HG03159 (cell line): ENCODE data around the gene DAPL1.

Experiments
- ATAC-seq: cut with Tn5 transposase; IDR thresholded peaks from one replicate; pipeline ENCODE4 v1.9.1; 2021; ENCODE audit warnings: mild to moderate bottlenecking, moderate library complexity; ENCODE audit not compliant: unreplicated experiment

DAPL1 gene, protein sequence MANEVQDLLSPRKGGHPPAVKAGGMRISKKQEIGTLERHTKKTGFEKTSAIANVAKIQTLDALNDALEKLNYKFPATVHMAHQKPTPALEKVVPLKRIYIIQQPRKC

GRCh38 chr2:158795195-158795924 lies at the start of gene DAPL1:
Gene DAPL1 (plus strand): TSS chr2:158795317. CDS start chr2:158795373, 56 bp downstream.
- no peak for ATAC-seq

GRCh38 chr2:158745866-158746382 lies 49.2 kb upstream of the DAPL1 start:
- no peak for ATAC-seq

- ATAC-seq, result no peak
Measured at GRCh38 chr2:158746488-158746887, 48.6 kb upstream of the DAPL1 start.

DNA sequence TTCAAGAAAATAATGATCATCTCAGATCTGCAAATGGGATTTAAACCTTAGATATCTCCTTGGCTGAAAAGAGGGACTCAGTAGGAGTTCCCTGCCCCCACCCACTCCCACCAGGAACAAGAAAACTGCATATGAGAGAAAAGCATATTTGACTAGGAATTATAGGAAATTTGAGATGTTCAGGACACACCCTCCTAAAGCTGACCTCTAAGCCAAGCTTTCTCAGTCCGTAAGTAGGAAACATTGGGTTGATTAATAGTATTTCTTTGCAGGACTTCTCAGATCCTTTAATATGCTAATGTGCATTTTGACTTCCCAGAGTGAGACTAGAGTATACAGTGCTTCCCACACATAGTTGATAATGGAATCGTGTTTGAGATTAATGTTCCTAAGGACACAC lies 47.8 kb upstream of the DAPL1 start:
- ATAC-seq, result no peak

DNA sequence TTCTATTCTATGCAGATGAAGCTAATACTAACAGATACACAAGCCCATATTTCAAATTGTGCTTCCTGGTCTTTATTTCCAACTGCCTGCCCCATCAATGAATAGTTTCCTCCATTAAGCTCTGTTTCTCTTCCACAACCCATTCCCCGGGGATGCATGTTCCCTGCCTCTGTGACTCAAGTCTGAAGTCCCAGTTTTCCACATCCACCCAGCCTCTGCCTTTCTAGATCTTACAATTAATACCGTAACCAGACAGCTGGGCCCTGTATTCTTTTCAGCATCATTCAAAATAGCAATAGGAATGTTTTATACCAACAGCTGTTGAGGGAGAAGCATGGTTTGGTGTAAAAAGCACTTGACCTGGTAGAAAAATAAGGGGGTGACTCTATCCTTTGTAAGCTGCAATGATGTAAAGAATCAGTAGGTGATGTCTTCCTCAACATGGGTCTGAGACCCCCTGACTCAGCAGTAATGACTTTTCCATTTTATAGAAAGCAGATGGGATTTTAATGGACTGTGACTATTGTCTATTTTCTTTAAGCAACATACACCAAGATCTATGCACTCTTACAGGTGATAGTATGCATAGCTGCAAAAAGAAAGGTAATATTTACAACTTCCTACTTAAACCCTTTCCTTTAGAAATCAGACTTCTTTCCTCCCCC lies 46.1 kb upstream of the DAPL1 start:
- ATAC-seq, result no peak

DNA sequence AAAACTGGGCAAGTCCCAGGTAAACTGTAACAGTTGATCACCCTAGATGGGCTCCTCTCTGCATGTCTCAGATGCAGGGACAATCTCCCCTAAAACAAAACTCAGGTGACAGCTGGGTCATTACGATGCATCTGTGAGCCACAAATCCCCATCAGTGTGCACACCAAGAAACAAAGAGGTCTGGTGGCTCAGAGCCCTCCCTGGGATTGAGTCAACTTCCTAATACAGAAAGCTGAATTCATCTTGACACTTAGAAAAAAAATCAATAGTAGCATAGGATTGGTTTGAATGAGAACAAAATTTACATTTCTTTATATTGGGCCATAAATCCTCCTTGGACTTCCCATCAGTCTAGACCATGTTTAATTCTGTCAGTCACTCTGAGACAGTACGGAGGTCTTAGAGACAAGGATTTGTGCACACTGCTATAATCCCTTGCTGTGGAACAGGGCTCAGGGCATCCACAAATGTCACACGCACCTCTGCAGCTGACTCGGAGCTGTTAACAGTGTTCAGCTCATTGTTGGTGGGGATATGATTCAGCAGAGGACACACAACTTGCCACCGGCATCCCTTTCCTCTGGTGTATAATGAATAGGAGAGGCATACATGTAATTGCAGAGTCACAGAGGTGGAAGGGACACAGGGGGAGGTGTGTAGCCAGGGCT lies 44.5 kb upstream of the DAPL1 start:
- no peak for ATAC-seq

GRCh38 chr2:158753641-158754611 lies 41.2 kb upstream of the DAPL1 start:
- peak; percentile 86 for ATAC-seq

DNA sequence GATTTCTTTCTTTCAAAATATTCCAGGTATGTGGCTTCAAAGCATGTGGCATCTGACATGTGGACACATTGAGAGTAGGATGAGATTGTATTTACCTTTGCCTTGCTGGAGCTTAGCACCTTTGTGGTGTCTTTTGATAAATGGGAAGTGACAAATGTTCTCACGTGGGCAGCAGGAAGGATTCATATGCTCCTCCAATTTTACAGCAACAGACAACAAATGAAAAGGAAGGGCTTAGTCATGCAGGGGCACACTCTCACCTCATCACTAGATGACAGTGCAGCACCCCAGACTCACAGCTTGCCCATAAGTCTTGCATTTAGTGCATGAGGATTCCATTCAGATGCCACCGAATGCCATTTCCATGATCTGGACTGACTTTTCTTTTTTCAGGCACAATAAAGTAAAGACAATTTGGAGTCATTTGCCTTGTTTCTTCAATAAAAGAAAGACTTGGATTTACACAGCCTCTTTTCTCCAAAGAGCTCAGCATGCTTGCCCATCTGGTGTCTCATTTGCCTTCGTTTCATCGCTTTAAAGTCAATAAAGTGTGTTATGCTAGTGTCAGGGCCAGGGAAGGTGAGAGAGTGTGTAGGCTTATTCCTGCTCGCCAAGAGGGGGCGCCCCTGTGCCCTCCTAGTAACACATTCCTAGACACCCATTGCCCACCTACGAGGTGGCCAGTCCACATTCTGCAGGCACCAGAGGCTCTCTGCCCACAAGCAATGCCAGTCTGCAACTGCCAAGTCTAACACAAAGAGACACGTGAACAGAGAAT lies 39.6 kb upstream of the DAPL1 start:
- ATAC-seq, result no peak

- ATAC-seq, result no peak
Measured at GRCh38 chr2:158756331-158756730, 38.8 kb upstream of the DAPL1 start.

DNA sequence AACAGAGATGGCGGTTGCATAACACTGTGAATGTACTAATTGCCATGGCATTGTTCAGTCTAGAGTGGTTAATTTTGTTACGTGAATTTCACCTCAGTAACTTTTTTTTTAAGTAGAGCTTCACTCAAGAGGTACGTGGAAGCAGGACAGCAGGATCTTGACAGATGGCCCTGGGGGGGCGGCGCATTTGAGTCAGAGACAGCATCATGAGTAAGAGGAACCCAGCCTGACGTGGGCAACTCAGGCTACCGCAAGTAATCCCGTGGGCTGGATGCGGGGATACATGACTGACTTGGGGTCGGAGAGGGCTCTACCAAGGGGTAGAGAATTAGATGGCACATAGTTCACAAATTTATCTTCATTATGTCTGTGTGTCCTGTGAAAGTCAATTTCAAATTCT lies 38.1 kb upstream of the DAPL1 start:
- ATAC-seq, result no peak

- no peak for ATAC-seq
Measured at GRCh38 chr2:158760887-158761286, 34.2 kb upstream of the DAPL1 start.

- ATAC-seq, result no peak
Measured at GRCh38 chr2:158761621-158762020, 33.5 kb upstream of the DAPL1 start.

- ATAC-seq, result no peak
Measured at GRCh38 chr2:158762336-158762735, 32.8 kb upstream of the DAPL1 start.

- ATAC-seq, result no peak
Measured at GRCh38 chr2:158766524-158766923, 28.6 kb upstream of the DAPL1 start.

DNA sequence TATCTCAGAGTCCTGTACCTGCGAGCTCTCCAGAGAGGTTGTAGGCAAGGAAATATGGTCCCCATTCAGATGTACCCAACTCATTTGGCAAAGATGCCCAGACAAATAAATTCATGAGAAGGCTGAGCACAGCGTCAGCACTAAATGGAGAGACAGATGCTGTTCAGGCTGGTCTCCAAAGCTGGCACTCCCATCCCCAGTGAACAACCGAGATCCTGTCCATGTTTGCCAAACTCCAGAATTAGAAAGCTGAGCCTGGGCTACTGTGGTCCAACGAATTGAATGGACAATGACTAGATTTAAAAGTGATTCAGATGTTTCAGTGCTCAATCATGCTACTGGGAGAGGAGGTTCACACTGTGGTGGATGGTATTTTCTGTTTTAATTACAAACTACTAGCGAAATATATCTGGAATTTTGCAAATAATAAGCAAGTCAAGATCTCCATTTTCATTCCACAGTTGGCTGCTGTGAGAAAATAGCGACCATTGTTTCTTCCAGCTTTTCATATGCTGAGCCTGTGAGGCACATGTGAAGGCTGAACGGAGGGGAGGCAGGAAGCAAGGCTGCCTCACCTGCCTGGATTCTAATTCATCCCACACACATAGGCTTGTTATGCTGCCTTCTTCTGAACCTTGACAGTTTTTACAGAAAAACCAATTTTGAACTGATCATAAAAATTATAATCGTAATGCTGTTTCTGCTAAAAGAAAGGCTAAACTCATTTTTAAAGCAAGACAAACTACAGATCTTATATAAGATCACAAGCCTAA lies 22.6 kb upstream of the DAPL1 start:
- ATAC-seq, result no peak

GRCh38 chr2:158773121-158773520 lies 22.0 kb upstream of the DAPL1 start:
- no peak for ATAC-seq

- ATAC-seq, result no peak
Measured at GRCh38 chr2:158774681-158775080, 20.4 kb upstream of the DAPL1 start.

DNA sequence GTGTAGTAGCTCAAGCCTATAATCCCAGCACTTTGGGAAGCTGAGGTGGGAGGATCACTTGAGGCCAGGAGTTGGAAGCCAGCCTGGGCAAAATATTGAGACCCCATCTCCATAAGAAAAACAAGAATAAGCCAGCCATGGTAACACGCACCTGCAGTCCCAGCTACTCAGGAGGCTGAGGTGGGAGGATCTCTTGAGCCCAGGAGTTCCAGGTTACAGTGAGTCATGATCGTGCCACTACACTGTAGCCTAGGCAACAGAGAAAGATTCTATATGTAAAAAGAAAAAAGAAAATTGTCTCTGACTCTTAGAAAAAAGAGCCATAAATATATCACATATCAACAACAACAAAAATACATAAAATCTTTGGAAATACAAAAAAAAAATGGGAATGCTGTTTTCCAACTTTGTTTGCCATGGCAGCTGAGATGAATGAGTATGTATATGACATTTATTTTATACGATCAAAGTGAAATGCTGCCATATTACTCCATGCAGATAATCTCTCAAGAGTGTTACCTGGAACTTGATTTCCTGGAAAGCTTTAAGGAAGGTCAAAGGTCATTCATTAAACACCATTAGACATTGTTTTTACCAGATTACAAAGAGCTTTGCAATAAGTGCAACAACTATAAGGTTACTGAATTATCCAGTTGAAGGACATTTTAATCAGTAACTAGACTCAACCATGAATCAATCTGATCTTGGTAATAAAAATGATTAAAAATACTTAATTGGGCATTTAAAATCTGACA lies 19.7 kb upstream of the DAPL1 start:
- no peak for ATAC-seq
